HG02840 (cell line): ENCODE data around the gene SECTM1.
"Not testable (repeated sequence)": the region's sequence is repeated elsewhere in the genome, so short reads cannot be mapped to it uniquely, and the experiment has no call there.

Source experiments
- ATAC-seq: cut with Tn5 transposase; IDR thresholded peaks from one replicate; pipeline ENCODE4 v1.9.1; 2021; ENCODE audit warnings: mild to moderate bottlenecking, moderate library complexity, moderate number of reproducible peaks; ENCODE audit not compliant: unreplicated experiment, low FRiP score

SECTM1 gene

DNA sequence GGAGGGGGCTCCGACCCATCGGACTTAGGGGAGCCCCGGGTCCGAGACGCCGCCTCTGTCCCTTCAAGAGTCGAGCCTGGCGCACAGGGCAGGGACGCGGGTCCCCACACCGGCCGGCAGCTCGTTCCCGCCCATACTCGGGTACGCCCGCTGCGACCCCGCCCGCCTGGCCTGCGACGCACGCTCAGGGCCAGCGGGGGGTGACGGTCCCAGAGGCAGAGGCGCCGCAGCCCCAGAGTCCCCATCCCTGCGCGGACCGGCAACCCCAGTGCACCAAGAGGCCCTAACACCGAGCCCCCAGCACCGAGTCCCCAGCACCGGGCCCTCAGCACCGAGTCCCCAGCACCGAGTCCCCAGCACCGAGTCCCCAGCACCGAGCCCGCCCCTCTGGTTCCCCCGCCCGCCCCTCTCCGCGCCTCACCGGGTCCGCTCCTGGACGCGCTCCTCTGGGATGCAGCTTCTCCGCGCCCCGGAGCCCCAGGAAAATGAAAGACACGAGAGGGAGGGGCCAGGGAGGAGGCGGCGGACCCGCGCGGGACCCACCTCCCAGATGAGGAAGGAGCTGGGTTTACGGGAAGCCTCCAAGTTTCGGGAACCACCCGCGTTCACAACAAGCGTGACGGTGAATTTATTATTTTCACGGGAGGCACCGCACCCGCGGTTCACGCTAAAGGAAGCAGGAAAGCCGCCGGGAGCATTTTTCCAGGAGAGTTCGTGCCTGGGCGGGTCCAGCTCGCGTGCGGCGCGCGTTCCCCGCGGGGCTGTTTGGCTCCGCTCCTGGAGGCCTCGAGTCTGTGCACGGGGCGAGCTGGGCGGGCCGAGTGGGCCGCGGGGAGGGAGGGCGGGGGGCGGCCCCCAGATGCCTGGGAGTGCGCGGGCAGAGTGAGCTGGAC is at the start of gene SECTM1:
TSS of gene SECTM1 (minus strand) at position 488 of the 893 bp plus-strand sequence. CDS start 6,526 bp downstream, outside the sequence.
- ATAC-seq: no peak

DNA sequence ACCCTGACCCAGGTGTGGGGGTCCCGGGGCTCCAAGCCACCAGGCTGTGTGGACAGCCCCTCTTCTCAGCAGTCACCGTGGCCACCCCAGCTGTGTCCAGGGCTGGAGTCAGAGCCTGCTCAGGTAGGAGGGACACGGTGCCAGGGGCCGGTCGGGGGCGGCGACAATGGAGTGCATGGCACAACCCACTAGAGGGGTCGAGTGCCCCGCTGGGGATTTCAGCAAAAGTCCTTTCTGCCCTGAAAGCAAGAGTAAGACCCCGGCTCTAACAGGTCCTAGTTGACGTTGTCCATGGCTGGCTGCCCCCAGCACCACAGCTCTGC is 49.3 kb upstream of the SECTM1 start:
- no peak for ATAC-seq

DNA sequence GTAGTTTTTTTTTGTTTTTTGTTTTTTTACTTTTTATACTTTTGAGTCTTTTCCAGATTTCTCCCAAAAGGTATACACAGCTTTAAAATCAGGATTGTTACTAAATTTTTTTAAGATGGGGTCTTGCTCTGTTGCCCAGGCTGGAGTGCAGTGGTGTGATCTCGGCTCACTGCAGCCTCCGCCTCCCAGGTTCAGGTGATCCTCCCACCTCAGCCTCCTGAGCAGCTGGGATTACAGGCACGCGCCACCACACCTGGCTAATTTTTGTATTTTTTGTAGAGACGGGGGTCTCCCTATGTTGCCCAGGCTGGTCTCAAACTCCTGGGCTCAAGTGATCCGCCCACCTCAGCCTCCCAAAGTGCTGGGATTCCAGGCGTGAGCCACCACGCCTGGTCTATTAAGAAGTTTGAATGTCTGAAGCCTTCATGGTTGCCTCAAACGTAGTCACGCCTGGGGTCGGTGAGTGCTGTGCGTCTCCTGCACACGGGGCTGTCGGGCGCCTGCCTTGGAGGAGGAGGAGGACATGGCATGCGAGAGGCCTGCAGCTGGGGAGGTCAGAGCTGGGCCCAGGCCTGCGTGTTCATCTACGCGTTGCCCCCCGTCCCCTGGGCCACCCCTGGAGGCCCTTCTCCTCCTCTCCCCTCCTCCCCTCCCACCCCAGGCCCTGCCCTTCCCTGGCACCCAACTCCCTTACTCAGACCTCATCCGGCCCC is 48.8 kb upstream of the SECTM1 start:
- ATAC-seq: not testable (repeated sequence)

DNA sequence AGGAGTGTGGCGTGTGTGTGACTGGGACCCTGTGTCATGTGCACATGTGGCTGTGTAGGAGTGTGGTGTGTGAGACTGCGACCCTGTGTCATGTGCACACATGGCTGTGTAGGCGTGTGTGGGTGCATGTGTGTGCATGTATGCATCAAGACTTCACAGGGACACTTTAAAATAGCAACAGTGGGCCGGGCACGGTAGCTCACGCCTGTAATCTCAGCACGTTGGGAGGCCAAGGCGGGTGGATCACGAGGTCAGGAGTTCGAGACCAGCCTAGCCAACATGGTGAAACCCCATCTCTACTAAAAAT is 48.1 kb upstream of the SECTM1 start:
- not testable (repeated sequence) for ATAC-seq

DNA sequence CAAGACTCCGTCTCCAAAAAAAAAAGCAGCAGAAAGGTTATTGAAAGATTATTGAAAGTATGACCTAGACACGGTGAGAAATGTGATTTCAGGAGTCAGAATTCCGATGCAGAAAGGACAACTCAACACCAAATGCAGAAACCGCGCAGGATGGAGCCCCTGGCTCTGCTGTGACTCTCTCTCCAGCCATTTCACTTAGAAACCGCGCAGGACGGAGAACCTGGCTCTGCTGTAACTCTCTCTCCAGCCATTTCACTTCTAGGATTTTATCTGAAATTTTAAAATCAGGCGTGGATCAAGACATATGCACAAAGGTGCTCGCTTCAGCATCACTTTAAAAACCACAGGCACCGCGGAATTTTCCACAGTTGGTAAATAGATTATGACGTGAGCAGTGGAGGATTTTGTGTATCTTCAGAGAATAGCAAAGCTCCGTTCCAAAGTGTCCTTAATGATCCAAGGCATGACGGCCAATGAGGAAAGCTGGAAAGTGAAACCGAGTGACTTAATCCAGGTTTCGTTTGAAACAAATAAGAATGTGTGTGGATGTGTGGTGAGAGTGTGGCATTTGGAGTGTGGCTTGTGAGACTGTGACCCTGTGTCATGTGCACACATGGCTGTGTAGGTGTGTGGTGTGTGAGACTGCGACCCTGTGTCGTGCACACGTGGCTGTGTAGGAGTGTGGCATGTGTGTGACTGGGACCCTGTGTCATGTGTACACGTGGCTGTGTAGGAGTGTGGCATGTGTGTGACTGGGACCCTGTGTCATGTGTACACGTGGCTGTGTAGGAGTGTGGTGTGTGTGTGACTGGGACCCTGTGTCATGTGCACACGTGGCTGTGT is 47.5 kb upstream of the SECTM1 start:
- no peak for ATAC-seq

DNA sequence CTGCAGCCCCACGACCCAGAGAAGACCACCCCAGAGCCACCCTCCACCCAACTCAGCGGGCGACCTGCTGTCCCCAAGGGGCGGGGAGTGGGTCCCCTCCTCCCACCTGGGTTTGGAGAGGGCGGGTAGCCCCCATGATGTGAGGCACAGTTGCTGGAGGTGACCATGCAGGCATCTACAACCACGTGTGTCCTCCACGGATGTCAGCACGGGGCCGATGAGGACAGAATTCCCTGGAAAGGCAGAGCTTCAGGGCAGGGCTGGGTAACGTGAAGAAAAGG is 45.1 kb upstream of the SECTM1 start:
- ATAC-seq: no peak

DNA sequence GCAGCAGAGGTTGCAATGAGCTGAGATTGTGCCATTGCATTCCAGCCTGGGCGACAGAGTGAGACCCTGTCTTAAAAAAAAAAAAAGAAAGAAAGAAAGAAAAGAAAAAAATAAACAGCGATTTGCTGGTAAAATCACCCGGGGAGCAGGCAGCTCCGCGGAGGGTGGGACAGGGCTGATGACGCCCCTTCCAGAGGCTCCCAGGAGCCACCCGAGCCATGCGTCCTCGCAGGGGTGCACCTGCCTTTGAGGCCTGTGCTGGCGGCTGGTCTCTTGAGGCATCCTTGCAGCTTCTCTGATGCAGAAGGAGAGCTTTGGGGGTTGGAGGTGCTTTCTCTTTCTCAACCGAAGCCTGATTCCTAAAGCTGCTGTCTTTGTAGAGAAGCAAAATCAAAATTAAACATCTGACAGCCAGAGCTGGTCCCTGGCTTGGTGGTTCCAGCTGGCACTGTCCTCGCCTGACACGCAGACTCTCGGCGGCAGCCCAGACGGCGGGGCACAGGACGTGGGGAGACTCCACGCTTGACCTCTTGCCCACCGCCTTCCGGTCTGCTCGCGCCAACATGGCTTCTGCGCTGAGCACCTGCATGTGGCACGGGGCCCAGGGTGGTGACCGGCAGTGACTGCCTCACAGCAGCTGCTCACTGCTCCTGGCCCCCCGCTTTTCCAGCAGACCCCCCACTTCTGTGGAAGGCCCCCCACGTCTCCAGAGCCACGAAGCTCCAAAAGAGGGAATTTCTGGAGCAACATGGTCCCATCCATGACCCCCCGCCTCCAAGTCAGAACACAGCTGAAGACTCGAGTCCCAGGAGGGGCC is 44.6 kb upstream of the SECTM1 start:
- ATAC-seq: no peak

DNA sequence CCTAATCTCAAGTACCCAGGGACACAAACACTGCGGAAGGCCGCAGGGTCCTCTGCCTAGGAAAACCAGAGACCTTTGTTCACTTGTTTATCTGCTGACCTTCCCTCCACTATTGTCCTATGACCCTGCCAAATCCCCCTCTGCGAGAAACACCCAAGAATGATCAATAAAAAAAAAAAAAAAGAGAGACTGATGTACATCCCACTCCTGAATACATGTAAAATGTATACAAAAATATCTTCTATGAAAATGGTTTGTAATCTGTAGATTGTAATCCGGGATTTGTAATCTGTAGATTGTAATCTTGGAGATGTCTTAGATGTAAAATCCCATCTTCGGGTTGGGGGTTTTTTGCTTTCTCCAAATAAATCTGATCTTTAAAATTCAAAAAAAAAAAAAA is 43.7 kb upstream of the SECTM1 start:
- not testable (repeated sequence) for ATAC-seq

DNA sequence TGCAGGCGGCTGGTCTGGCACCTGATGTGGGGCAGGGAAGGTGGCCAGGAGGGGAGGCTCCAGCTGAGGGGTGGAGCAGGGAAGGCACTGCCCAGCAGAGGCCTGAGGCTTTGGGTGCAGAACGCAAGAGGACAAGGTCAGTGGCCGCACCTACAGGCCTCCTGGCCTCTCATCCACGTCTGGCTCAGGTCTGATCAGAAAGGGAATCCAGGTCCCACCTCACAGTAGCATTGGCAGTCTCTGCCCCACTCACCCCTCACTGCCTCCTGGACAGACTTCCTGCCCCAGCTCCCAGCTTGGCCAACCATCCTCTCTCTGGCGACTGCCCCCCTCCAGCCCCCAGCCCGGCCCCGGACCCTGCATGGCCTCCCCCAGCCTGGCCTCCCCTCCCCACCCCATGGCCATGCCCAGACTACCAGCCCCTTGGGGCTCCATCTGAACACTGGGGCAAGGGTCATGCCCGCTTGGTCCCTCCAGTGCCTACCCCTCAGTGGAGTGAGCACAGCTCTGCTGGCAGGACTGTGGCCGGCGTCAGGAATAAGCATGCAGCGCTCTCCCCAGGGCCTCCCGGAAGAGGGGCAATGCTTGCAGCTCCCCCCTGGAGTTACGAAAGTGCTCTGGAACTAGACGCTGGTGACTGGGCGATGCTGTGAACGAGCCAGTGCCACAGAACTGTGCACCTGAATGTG is 42.6 kb upstream of the SECTM1 start:
- no peak for ATAC-seq

DNA sequence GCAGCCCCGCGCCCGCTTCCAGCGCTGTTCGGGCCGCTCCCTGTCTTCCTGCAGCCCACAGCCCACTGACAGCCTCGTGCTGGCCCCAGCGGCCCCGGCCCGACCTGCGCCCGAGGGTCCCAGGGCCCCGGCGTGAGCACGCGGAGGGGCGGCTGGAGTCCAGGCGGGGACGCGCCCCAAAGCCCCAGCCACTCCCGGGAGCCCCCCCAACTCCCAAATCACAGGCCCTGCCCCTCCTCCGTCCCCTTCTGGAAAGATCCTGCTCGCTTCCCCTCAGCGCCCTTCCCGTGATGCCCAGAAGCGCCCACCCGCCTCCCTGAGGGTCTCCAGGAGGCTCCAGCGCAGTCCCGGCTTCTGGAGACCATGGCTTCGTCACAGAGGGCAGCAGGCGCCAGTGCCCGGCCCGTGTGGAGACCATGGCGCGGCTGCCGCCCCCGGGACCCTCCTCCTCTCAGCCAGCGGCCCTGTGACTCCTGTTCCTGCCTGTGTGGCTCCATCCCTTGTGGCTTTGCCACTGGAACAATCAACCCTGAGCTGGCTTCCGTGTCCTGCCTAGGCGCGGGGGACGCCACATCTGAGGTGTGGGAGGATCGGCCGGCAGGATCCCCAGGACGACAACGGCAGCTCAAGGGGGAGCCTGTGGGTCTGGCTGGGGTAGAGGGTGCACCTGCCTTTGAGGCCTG is 41.9 kb upstream of the SECTM1 start:
- no peak for ATAC-seq

DNA sequence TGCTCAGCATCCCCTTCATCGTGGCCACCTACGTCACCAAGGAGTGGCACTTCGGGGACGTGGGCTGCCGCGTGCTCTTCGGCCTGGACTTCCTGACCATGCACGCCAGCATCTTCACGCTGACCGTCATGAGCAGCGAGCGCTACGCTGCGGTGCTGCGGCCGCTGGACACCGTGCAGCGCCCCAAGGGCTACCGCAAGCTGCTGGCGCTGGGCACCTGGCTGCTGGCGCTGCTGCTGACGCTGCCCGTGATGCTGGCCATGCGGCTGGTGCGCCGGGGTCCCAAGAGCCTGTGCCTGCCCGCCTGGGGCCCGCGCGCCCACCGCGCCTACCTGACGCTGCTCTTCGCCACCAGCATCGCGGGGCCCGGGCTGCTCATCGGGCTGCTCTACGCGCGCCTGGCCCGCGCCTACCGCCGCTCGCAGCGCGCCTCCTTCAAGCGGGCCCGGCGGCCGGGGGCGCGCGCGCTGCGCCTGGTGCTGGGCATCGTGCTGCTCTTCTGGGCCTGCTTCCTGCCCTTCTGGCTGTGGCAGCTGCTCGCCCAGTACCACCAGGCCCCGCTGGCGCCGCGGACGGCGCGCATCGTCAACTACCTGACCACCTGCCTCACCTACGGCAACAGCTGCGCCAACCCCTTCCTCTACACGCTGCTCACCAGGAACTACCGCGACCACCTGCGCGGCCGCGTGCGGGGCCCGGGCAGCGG is 41.2 kb upstream of the SECTM1 start:
- no peak for ATAC-seq

DNA sequence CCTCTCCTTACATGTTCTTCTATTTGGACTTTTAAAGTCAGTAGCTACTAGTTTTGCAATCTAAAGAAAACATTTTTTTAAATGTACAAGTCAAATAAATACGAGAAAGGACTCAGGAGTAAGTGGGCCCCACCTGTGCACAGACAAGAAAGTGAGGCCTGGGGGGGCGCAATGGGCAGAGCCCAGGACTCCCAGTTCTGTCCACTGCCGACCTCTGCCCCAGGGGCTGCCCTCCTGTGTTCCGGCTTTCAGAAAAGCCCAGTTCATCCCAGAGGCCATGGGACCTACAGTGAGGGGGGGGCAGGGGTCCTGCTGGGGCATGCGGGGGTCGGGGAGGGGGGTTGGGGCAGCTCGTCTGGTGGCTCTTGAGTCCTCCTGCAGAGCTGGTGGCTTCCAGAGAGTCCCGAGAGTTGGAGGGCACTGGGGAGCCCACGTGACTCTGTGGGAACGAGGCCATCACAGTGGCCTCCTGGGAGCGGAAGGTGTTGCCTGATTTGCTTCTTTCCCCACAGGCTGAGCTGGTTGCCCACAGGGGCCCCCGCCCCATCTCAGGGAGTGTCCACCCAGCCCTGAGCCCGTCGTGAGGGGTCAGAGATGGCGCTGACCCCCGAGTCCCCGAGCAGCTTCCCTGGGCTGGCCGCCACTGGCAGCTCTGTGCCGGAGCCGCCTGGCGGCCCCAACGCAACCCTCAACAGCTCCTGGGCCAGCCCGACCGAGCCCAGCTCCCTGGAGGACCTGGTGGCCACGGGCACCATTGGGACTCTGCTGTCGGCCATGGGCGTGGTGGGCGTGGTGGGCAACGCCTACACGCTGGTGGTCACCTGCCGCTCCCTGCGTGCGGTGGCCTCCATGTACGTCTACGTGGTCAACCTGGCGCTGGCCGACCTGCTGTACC is 40.4 kb upstream of the SECTM1 start:
- ATAC-seq: no peak

DNA sequence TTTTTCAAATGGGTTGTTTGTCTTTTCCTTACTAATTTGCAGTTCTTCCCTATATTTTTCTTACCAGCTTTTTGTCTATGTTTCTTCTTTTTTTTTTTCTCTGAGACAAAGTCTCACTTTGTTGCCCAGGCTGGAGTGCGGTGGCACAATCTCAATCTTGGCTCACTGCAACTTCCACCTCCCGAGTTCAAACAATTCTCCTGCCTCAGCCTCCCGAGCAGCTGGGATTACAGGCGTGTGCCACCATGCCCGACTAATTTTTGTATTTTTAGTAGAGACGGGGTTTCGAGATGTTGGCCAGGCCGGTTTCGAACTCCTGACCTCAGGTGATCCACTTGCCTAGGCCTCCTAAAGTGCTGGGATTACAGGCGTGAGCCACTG is 39.5 kb upstream of the SECTM1 start:
- not testable (repeated sequence) for ATAC-seq

DNA sequence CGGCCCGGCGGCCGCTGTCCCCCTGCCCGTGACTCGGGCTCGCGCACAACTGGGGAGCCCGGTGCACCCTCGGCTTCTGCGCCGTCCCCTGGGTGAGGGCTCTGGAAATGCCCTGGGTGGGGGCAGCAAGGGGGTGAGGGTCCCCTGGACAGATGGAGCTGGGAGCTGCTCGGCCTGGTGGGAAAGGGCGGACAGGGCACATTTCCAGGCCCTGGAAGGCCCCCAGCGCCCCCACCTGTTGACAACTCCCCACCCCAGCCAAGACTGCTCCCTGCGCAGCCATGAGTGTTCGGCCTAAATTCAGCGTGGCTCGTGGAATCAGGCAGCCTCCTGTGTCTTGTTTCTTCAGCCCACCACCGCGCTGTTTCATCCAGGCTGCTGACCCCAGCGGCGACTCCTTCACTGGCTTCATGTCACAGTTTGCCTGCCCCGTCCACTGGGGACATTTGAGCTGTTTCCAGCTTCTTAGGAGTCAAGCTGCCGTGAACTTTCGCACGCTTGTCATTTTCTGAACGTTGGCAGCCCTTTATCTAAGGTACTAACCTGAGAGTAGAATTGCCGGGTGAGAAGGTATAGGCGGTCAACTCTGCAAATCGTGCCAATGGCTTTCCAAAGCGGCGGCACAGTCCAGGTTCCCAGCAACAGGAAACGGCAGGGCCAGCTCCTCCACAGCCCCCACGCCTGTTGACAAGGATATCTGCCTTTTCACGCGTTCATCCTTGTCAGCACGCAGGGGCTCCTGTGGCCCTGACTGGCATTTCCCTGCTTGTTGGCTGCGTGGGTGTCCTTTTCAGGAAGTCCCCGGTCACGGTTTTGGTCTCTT is 38.9 kb upstream of the SECTM1 start:
- ATAC-seq: no peak

DNA sequence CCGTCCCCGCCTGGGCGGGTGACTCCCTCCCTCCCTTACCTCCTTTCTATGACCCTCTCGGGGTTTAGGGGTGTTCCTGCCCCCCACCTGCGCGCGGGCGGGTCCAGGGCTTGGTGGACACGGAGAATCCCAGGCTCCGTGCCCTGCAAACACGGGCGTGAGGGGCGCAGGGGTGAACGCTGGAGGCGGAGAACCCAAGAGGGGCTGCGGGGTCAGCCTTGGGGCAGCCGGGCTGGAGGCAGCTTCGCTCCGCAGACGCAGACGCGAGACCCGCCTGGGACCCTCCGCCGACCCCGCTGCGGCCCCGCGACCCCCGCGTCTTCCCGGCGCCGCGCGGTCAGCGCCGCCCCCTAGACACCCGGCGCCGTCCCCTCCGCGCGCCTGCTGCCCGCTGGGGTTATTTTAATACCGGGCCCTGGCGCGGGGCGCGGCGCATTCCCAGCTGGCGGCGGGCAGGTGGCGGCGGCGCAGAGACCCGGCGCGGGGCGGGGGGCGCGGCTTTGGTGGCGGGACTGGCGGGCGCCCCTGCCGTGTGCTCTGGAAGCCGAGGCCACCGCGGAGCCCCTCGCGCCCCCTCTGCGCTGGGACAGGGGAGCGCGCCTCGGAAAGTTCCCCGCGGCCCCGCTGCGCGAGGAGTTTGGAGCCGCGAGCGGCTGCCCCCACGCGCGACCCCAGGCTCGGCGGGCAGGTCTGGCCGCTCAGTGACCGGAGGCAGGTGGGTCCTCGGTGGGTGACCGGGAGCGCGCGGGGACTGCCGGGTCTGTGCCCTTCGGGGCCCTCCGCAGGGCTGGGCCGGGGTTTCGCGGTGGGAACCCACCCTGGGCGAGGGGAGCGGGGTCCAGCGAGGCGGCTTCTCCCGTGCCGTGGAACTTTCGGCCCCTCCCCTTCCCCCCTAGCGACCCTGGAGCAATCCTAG is 38.0 kb upstream of the SECTM1 start, which contains the start of gene UTS2R:
TSS of gene UTS2R (plus strand) at position 433 of the 916 bp plus-strand sequence. CDS start 2,560 bp downstream, outside the sequence.
- ATAC-seq: no peak
